ENCODE measurements around the gene F7. TPM values are rescaled to one million over a fixed set of nuclear protein-coding genes. Genes with fewer than 3 reads are reported as not detected.
A peak's percentile ranks its signal among the peaks of the same experiment; 100 is the strongest.

F7 gene
- polyA plus RNA-seq, 3 donors from 2014 or later, result 0.77 TPM; not detected in 2

DNA sequence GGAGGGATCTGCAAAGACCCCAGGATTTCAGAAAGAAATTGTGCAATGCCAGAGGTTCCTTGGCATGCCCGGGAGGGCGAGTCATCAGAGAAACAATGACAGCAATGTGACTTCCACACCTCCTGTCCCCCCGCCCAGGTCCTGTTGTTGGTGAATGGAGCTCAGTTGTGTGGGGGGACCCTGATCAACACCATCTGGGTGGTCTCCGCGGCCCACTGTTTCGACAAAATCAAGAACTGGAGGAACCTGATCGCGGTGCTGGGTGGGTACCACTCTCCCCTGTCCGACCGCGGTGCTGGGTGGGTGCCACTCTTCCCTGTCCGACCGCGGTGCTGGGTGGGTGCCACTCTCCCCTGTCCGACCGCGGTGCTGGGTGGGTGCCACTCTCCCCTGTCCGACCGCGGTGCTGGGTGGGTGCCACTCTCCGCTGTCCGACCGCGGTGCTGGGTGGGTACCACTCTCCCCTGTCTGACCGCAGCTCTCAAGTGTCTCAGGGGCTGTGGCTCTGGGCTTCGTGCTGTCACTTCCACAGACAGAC, 11.8 kb downstream of the F7 start:
- H3K27ac Mint-ChIP-seq, result no peak overlapping the region
- peaks cover 0 to 9% (median 5%) of the 10 kb centered on the region in 3 donors for H3K27me3 Mint-ChIP-seq (ENCODE audit: low read depth in 3 of 3)
- H3K4me3 Mint-ChIP-seq, result no peak overlapping the region
- H3K4me1 Mint-ChIP-seq, result no peaks in the 10 kb centered on the region
- H3K36me3 Mint-ChIP-seq, result no peaks in the 10 kb centered on the region
- H3K9me3 Mint-ChIP-seq, result no peaks in the 10 kb centered on the region
- DNase-seq, result no peak

DNA sequence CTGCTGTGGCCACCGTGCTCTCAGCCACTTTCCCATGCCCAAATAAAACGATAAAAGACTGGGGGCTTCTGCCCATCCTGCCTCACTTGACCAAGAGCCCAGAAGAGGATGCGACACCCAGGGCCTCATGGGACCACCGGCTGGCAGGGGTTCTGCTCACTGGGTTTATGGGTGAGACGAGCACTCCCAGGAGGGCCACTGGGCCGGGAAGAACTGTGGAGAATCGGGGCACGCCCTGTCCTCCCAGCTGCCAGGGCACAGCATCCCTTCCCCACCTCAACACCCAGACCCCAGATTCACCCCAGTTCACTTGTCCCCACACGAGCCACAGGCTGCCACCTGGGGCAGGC, 12.3 kb downstream of the F7 start:
- Mint-ChIP-seq H3K4me1 (no peaks in the 10 kb centered on the region), H3K4me3 (no peak overlapping the region), H3K36me3 (no peaks in the 10 kb centered on the region), H3K9me3 (no peaks in the 10 kb centered on the region), H3K27ac (no peak overlapping the region), H3K27me3 (ENCODE audit: low read depth in 3 of 3) (peaks cover 0 to 9% (median 5%) of the 10 kb centered on the region in 3 donors)
- no peak for DNase-seq

GRCh38 chr13:113118261-113119021, 12.8 kb downstream of the F7 start:
- H3K9me3 Mint-ChIP-seq, result no peaks in the 10 kb centered on the region
- no peak for DNase-seq
- no peak overlapping the region for H3K27ac Mint-ChIP-seq
- no peaks in the 10 kb centered on the region for H3K4me1 Mint-ChIP-seq
- no peak overlapping the region for H3K4me3 Mint-ChIP-seq
- H3K36me3 Mint-ChIP-seq, result no peaks in the 10 kb centered on the region
- peaks cover 0 to 9% (median 5%) of the 10 kb centered on the region in 3 donors for H3K27me3 Mint-ChIP-seq (ENCODE audit: low read depth in 3 of 3)

GRCh38 chr13:113119166-113119821, 13.7 kb downstream of the F7 start:
- Mint-ChIP-seq H3K27ac (peak overlapping the region in 1 of 6 donors; percentile 43), H3K27me3 (ENCODE audit: low read depth in 3 of 3) (peaks cover 0 to 9% (median 5%) of the 10 kb centered on the region in 3 donors), H3K9me3 (no peaks in the 10 kb centered on the region), H3K4me3 (no peak overlapping the region), H3K36me3 (no peaks in the 10 kb centered on the region), H3K4me1 (no peaks in the 10 kb centered on the region)
- DNase-seq, result no peak

GRCh38 chr13:113119822-113120189, 14.2 kb downstream of the F7 start:
- Mint-ChIP-seq H3K27me3 (ENCODE audit: low read depth in 3 of 3) (peaks cover 0 to 9% (median 5%) of the 10 kb centered on the region in 3 donors), H3K9me3 (no peaks in the 10 kb centered on the region), H3K27ac (no peak overlapping the region), H3K36me3 (no peaks in the 10 kb centered on the region), H3K4me1 (no peaks in the 10 kb centered on the region), H3K4me3 (no peak overlapping the region)
- DNase-seq, result no peak

- DNase-seq, result no peak
Measured at GRCh38 chr13:113120300-113121182, 14.9 kb downstream of the F7 start.

DNA sequence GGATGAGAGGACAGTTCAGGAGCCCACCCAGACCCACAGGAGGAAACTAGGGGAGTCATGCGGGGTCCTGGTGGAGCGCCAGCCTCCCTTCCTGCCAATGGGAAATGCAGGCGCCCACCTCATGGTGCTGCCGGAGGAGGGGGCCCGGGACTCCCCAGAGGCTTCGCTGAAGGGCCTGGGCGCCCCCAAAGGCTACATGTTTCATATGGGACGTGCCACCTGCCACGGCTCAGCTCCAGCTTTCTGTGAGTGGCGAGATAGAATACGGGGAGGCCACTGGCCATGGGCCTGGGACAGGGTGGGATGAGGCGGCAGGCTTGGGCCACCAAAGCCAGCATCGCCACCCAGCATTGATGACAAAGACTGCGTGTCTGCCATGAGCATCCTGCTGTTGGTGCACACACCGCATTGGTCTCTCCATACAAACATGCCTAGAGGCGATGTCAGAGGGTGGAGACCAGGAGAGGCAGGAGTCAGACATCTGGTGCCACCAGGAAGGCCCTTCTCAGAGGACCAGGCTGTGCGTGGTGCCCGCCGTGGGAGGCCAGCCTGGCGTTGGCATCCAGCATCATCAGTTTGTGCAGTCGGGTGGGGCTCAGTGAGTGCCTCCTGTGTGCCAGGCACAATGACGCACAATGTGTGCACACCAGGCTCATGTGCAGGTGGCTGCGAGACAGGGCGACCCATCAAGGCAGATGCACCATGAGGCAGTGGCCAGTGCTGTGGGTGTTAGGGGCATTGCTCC, 15.8 kb downstream of the F7 start:
- no peaks in the 10 kb centered on the region for H3K36me3 Mint-ChIP-seq
- no peaks in the 10 kb centered on the region for H3K4me1 Mint-ChIP-seq
- H3K9me3 Mint-ChIP-seq, result no peaks in the 10 kb centered on the region
- DNase-seq, result no peak
- H3K27me3 Mint-ChIP-seq (ENCODE audit: low read depth in 3 of 3), result peaks cover 0 to 11% (median 7%) of the 10 kb centered on the region in 3 donors
- H3K27ac Mint-ChIP-seq, result no peak overlapping the region
- no peak overlapping the region for H3K4me3 Mint-ChIP-seq

More at GRCh38 chr13:113120300-113121182, 14.9 kb downstream of the F7 start:
- peaks cover 0 to 9% (median 5%) of the 10 kb centered on the region in 3 donors for H3K27me3 Mint-ChIP-seq (ENCODE audit: low read depth in 3 of 3)
- H3K4me1 Mint-ChIP-seq, result no peaks in the 10 kb centered on the region
- H3K9me3 Mint-ChIP-seq, result no peaks in the 10 kb centered on the region
- H3K4me3 Mint-ChIP-seq, result no peak overlapping the region
- H3K36me3 Mint-ChIP-seq, result no peaks in the 10 kb centered on the region
- no peak overlapping the region for H3K27ac Mint-ChIP-seq

- DNase-seq, result no peak
- peaks cover 0 to 11% (median 7%) of the 10 kb centered on the region in 3 donors for H3K27me3 Mint-ChIP-seq (ENCODE audit: low read depth in 3 of 3)
- H3K27ac Mint-ChIP-seq, result no peak overlapping the region
- H3K4me1 Mint-ChIP-seq, result no peaks in the 10 kb centered on the region
- H3K36me3 Mint-ChIP-seq, result no peaks in the 10 kb centered on the region
- no peak overlapping the region for H3K4me3 Mint-ChIP-seq
- no peaks in the 10 kb centered on the region for H3K9me3 Mint-ChIP-seq
Measured at GRCh38 chr13:113121928-113122471, 16.4 kb downstream of the F7 start.

- H3K27me3 Mint-ChIP-seq (ENCODE audit: low read depth in 3 of 3), result peaks cover 0 to 10% (median 10%) of the 10 kb centered on the region in 3 donors
- no peak within 1 kb of the TSS for H3K27ac Mint-ChIP-seq
Measured at GRCh38 chr13:113122550-113123225, 17.1 kb downstream of the F7 start, which contains the start of gene F10. Gene F10 (plus strand): TSS chr13:113122799. CDS start chr13:113122856, 57 bp downstream.

DNA sequence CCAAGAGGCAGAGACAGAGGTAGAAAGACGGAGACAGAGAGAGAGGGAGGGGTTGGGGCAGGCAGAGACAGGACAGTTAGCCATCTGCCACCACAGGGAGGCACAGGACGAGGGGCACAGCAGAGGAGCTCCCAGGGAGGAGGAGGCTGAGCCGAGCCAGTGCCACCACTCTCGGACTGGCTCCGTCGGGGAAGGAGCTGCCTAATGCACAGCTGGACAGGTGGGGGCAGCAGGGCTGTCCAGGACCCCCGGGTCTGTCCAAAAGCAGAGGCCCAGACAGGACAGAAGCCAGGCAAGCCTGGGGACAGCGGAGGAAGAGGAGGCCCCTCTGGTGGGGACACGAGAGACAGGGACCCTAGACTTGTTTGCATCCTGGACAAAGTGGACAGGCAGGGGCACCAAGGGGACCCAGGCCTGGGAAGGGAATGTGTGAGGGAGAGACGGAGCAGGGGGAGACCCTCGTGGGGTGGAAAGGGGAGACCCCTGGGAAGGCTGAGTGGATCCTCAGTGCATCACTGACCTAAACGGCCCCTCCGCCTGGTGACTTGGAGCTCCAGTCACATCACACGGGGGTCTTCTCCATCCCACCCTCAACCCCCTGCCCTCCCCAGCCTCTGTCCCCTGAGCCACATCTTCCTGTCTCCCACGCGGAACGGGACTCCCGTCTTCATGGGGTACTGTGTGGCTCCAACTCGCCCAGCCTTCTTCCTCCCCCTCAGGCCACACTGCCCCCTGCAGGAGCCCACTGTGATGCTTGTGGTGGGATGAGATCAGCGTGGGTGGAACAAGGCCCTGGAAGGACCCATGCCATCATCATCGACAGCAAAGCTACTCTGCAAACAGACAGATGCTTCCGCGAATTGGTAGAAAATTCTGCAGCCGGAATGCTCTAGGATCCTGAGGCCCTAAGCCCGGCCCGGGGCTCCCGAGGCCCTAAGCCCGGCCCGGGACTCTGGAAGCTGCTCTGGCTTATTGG, 17.9 kb downstream of the F7 start:
- no peaks in the 10 kb centered on the region for H3K9me3 Mint-ChIP-seq
- peaks cover 0 to 10% (median 10%) of the 10 kb centered on the region in 3 donors for H3K27me3 Mint-ChIP-seq (ENCODE audit: low read depth in 3 of 3)
- H3K4me3 Mint-ChIP-seq, result no peak overlapping the region
- no peak overlapping the region for H3K27ac Mint-ChIP-seq
- DNase-seq, result no peak
- H3K36me3 Mint-ChIP-seq, result no peaks in the 10 kb centered on the region
- H3K4me1 Mint-ChIP-seq, result no peaks in the 10 kb centered on the region

More at GRCh38 chr13:113122550-113123225, 17.1 kb downstream of the F7 start, which contains the start of gene F10:
- H3K36me3 Mint-ChIP-seq, result no peaks in the 10 kb centered on the region
- no peaks in the 10 kb centered on the region for H3K9me3 Mint-ChIP-seq
- no peak within 1 kb of the TSS for H3K4me3 Mint-ChIP-seq
- H3K4me1 Mint-ChIP-seq, result no peaks in the 10 kb centered on the region
- no peak for DNase-seq

DNA sequence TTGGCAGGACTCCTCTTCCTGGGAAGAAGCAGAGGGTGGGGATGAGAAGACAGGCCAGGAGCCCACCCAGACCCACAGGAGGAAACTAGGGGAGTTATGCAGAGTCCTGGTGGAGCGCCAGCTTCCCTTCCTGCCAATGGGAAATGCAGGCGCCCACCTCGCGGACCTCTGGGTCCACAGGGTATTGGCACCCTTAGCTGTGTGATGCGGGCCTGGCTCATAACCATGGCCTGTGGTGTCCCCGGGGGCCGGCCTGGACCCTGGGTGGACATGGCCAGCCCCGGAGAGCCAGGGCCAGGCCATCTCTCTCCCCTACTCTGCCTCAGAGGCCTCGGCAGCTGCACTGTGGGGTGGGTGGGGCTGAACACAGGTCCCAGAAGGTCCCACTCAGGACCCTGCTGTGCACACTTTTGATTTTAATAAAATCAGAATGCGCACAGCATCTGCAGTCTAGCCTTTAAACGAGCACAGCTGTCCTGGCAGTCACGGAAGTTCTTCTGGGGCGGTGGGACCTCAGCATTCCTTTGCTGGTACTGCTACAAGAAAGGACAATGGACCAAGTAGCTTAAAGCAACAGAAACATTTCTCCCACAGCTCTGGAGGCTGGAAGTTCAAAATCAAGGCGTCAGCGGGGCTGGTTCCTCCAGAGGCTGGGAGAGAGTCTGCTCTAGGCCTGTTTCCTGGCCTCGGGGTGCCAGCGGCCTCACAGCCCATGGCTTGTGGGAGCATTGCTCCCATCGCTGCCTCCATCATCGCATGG, 18.8 kb downstream of the F7 start:
- H3K36me3 Mint-ChIP-seq, result no peaks in the 10 kb centered on the region
- DNase-seq, result no peak
- H3K9me3 Mint-ChIP-seq, result no peaks in the 10 kb centered on the region
- no peak overlapping the region for H3K27ac Mint-ChIP-seq
- peaks cover 0 to 4% of the 10 kb centered on the region in 2 donors for H3K4me1 Mint-ChIP-seq
- H3K4me3 Mint-ChIP-seq, result no peak overlapping the region
- peaks cover 2 to 10% (median 6%) of the 10 kb centered on the region in 3 donors for H3K27me3 Mint-ChIP-seq (ENCODE audit: low read depth in 3 of 3)
